H1 (cell line): ENCODE measurements around the gene NRP2. TPM values are rescaled to one million over a fixed set of nuclear protein-coding genes. Genes with fewer than 3 reads are reported as not detected.

Source experiments
- CTCF ChIA-PET: fragments of 300-600 bp; sonication (Branson Sonifier 250); formaldehyde crosslinking; loops from one replicate; lab custom pipeline; 2021; ENCODE audit not compliant: partially characterized antibody; lab: Charles Lee
- POLR2A ChIA-PET: fragments of 300-600 bp; sonication (Branson Sonifier 250); formaldehyde crosslinking; loops from one replicate; lab custom pipeline; 2021; ENCODE audit warnings: inconsistent platforms; ENCODE audit not compliant: partially characterized antibody; lab: Charles Lee
- DNase-seq, 2 experiments: peaks; one replicate each; pipeline versions ENCODE4 v3.0.0 to v3.0.0-alpha.2; 2010 to 2022; ENCODE audit warnings: low spot score in 2 of 2, low read depth in 1 of 2, mixed read lengths in 1 of 2
- FAIRE-seq: peaks from 2 replicates; lab custom pipeline; 2011; peaks lifted over from hg19 to GRCh38; lab: Jason Lieb, UNC
- H2AFZ ChIP-seq: 2 replicates; pipeline ENCODE4 v1.8.1; 2012; ENCODE audit warnings: low read length, inconsistent platforms
- H2AK5ac ChIP-seq: 2 replicates; pipeline ENCODE4 v1.6.1; 2013; ENCODE audit warnings: low read depth, low read length
- H2BK120ac ChIP-seq: replicated peaks from 2 replicates; pipeline ENCODE3; 2013; ENCODE audit warnings: low read depth, low read length, inconsistent platforms
- H2BK12ac ChIP-seq: 2 replicates; pipeline ENCODE4 v1.6.1; 2013; ENCODE audit warnings: low read depth, low read length
- H2BK15ac ChIP-seq: 2 replicates; pipeline ENCODE4 v1.6.1; 2013; ENCODE audit warnings: low read length
- H2BK20ac ChIP-seq: 2 replicates; pipeline ENCODE4 v1.6.1; 2013; ENCODE audit warnings: low read length
- H2BK5ac ChIP-seq: 2 replicates; pipeline ENCODE4 v1.6.1; 2013; ENCODE audit warnings: low read depth, low read length
- H3K14ac ChIP-seq: 2 replicates; pipeline ENCODE4 v1.6.1; 2013; ENCODE audit warnings: inconsistent platforms; ENCODE audit not compliant: insufficient read length
- H3K18ac ChIP-seq: 2 replicates; pipeline ENCODE4 v1.6.1; 2013; ENCODE audit warnings: low read length; ENCODE audit errors: extremely low read depth
- H3K23ac ChIP-seq: 2 replicates; pipeline ENCODE4 v1.6.1; 2013; ENCODE audit warnings: inconsistent platforms; ENCODE audit not compliant: insufficient read length
- H3K23me2 ChIP-seq: 2 replicates; pipeline ENCODE4 v1.6.1; 2013; ENCODE audit warnings: low read depth, low read length
- H3K27ac ChIP-seq: 2 replicates; pipeline ENCODE4 v1.6.1; 2011; ENCODE audit warnings: low read depth, low read length, inconsistent platforms
- H3K27me3 ChIP-seq, 4 experiments: replicated peaks in 1 of 4; 1 replicate in 1 of 4; 2 replicates in 3 of 4; pipeline versions ENCODE4 v1.6.1 to v1.8.1; 2011 to 2013; ENCODE audit warnings: low read length in 3 of 4, mild to moderate bottlenecking in 3 of 4, inconsistent platforms in 2 of 4, mixed read lengths in 2 of 4, moderate library complexity in 1 of 4; ENCODE audit not compliant: control insufficient read depth in 3 of 4, insufficient read depth in 3 of 4; ENCODE audit errors: extremely low read depth in 1 of 4
- H3K36me3 ChIP-seq, 4 experiments: 2 replicates each; pipeline versions ENCODE4 v1.6.1 to v1.8.1; 2011 to 2013; ENCODE audit warnings: mild to moderate bottlenecking in 4 of 4, low read length in 3 of 4, moderate library complexity in 2 of 4, control low read depth in 1 of 4, inconsistent platforms in 1 of 4; ENCODE audit not compliant: insufficient read depth in 4 of 4, control insufficient read depth in 2 of 4
- H3K4ac ChIP-seq: replicated peaks from 2 replicates; pipeline ENCODE3; 2013; ENCODE audit warnings: low read length, low read depth, mixed read lengths, inconsistent platforms; ENCODE audit not compliant: insufficient read length
- H3K4me1 ChIP-seq, 4 experiments: replicated peaks in 1 of 4; 1 replicate in 1 of 4; 2 replicates in 3 of 4; pipeline versions ENCODE4 v1.6.1 to v1.8.1; 2011 to 2013; ENCODE audit warnings: low read length in 3 of 4, inconsistent platforms in 2 of 4, mixed read lengths in 1 of 4; ENCODE audit not compliant: insufficient read depth in 4 of 4, control insufficient read depth in 3 of 4
- H3K4me2 ChIP-seq, 2 experiments: 2 replicates each; pipeline versions ENCODE4 v1.6.1 to v1.8.1; 2011 to 2013; ENCODE audit warnings: low read depth in 2 of 2, low read length in 2 of 2, control low read depth in 1 of 2, inconsistent platforms in 1 of 2, mild to moderate bottlenecking in 1 of 2; ENCODE audit not compliant: insufficient read depth in 1 of 2
- H3K4me3 ChIP-seq, 4 experiments: fragments of 200-600, 300-600 bp in 1 of 4; sonication (generic), shearing (Covaris generic), sonication (Bioruptor Twin) in 1 of 4; 2 replicates each; pipeline versions ENCODE4 v1.5.1 to v1.8.1; 2011 to 2016; ENCODE audit warnings: low read length in 4 of 4, low read depth in 3 of 4, control low read depth in 2 of 4, inconsistent platforms in 2 of 4, mild to moderate bottlenecking in 2 of 4, mixed read lengths in 1 of 4, moderate library complexity in 1 of 4; ENCODE audit not compliant: insufficient read depth in 2 of 4; ENCODE audit errors: extremely low read depth in 1 of 4
- H3K56ac ChIP-seq: replicated peaks from 2 replicates; pipeline ENCODE3; 2013; ENCODE audit warnings: low read depth, mild to moderate bottlenecking, mixed read lengths, low read length, inconsistent platforms; ENCODE audit not compliant: insufficient read length
- H3K79me1 ChIP-seq: 2 replicates; pipeline ENCODE4 v1.6.1; 2013; ENCODE audit warnings: low read depth, low read length, control low read depth
- H3K79me2 ChIP-seq, 2 experiments: 2 replicates each; pipeline versions ENCODE4 v1.6.1 to v1.8.1; 2012 to 2013; ENCODE audit warnings: low read length in 2 of 2, mild to moderate bottlenecking in 2 of 2, inconsistent platforms in 1 of 2; ENCODE audit not compliant: insufficient read depth in 2 of 2, control insufficient read depth in 1 of 2
- H3K9ac ChIP-seq, 4 experiments: replicated peaks in 1 of 4; 1 replicate in 1 of 4; 2 replicates in 3 of 4; pipeline versions ENCODE4 v1.6.1 to v1.8.1; 2011 to 2013; ENCODE audit warnings: low read depth in 3 of 4, low read length in 3 of 4, control low read depth in 2 of 4, mild to moderate bottlenecking in 2 of 4, moderate library complexity in 2 of 4, inconsistent platforms in 1 of 4; ENCODE audit errors: extremely low read depth in 1 of 4
- H3K9me3 ChIP-seq, 2 experiments: 2 replicates each; pipeline versions ENCODE4 v1.6.1 to v1.8.1; 2012 to 2013; ENCODE audit warnings: mild to moderate bottlenecking in 2 of 2, moderate library complexity in 2 of 2, control low read depth in 1 of 2, inconsistent platforms in 1 of 2, low read depth in 1 of 2, low read length in 1 of 2, mixed read lengths in 1 of 2; ENCODE audit not compliant: insufficient read depth in 2 of 2
- H4K20me1 ChIP-seq, 2 experiments: replicated peaks in 1 of 2; 2 replicates each; pipeline versions ENCODE3 to v1.8.1; 2011 to 2013; ENCODE audit warnings: inconsistent platforms in 2 of 2, low read length in 2 of 2, mild to moderate bottlenecking in 1 of 2; ENCODE audit not compliant: insufficient read depth in 2 of 2, control insufficient read depth in 1 of 2
- H4K5ac ChIP-seq: 2 replicates; pipeline ENCODE4 v1.6.1; 2013; ENCODE audit warnings: low read length, low read depth, mixed read lengths, inconsistent platforms; ENCODE audit not compliant: insufficient read length
- H4K8ac ChIP-seq: 2 replicates; pipeline ENCODE4 v1.8.0; 2013; ENCODE audit warnings: mild to moderate bottlenecking, moderate library complexity, low read length, inconsistent platforms; ENCODE audit not compliant: insufficient read depth; ENCODE audit errors: extremely low read depth
- H4K91ac ChIP-seq: replicated peaks from 2 replicates; pipeline ENCODE3; 2013; ENCODE audit warnings: low read length, mixed read lengths, inconsistent platforms; ENCODE audit not compliant: insufficient read length
- HDAC6 ChIP-seq: IDR thresholded peaks from one replicate; pipeline ENCODE4 v1.7.1; 2012; ENCODE audit warnings: low read depth, mild to moderate bottlenecking, inconsistent platforms, low read length, moderate library complexity
- KDM1A ChIP-seq: fragments of 200-600, 300-600 bp; sonication (generic); IDR thresholded peaks from 2 replicates; pipeline ENCODE4 v1.7.1; 2016; ENCODE audit warnings: mild to moderate bottlenecking, low read length, borderline replicate concordance
- KDM5A ChIP-seq: fragments of 200-600 bp; IDR thresholded peaks from 2 replicates; pipeline ENCODE4 v1.7.1; 2012; ENCODE audit warnings: mild to moderate bottlenecking, low read length, inconsistent platforms, mixed read lengths
- NRF1 ChIP-seq: IDR thresholded peaks from 2 replicates; pipeline ENCODE4 v1.6.1; 2011; ENCODE audit warnings: mild to moderate bottlenecking, low read depth, low read length, improper control_type of control experiment
- PHF8 ChIP-seq: fragments of 200-600 bp; sonication (generic); conservative IDR thresholded peaks from 2 replicates; pipeline ENCODE4 v1.7.1; 2012; ENCODE audit warnings: low read depth, mild to moderate bottlenecking, inconsistent platforms, low read length, moderate library complexity
- RBBP5 ChIP-seq: IDR thresholded peaks from 2 replicates; pipeline ENCODE4 v1.7.1; 2012; ENCODE audit warnings: low read depth, mild to moderate bottlenecking, inconsistent platforms, low read length, moderate library complexity, borderline replicate concordance
- TBP ChIP-seq: IDR thresholded peaks from 2 replicates; pipeline ENCODE4 v1.6.1; 2011; ENCODE audit warnings: low read depth, low read length, improper control_type of control experiment
- YY1 ChIP-seq: IDR thresholded peaks from 2 replicates; pipeline ENCODE4 v1.6.1; 2011; ENCODE audit warnings: low read depth, mild to moderate bottlenecking, low read length
- ZNF274 ChIP-seq: IDR thresholded peaks from 2 replicates; pipeline ENCODE4 v1.7.0; 2012; ENCODE audit warnings: low read length, borderline replicate concordance; ENCODE audit errors: extremely low read depth
- WGBS, 2 experiments: shearing (Covaris generic) in 1 of 2; methylation state at CpG; one replicate each; pipeline versions ENCODE4 v1.1.6 to v1.1.7; 2013 to 2015; ENCODE audit warnings: low lambda C conversion rate in 2 of 2, mixed read lengths in 2 of 2, inconsistent platforms in 1 of 2, low coverage in 1 of 2, missing lambda C conversion rate in 1 of 2; ENCODE audit not compliant: insufficient replicate concordance in 2 of 2, insufficient coverage in 1 of 2, insufficient read length in 1 of 2; ENCODE audit errors: extremely low coverage in 1 of 2, missing lambda C conversion rate in 1 of 2; 5-methylcytosine and 5-hydroxymethylcytosine counted together
- polyA plus RNA-seq, 7 experiments: library from polyadenylated mRNA; depleted of rRNA in 3 of 7; stranded (reverse) in 5 of 7; unstranded in 2 of 7; fragments of >200 nt in 5 of 7; fragments of 200-250 nt in 2 of 7; gene quantifications; 1 replicate in 5 of 7; 2 replicates in 1 of 7; 4 replicates in 1 of 7; pipeline versions ENCODE4 v1.2.1 to v1.2.3, GENCODE V29; 2011 to 2013; ENCODE audit warnings: missing spikeins in 2 of 7, mixed read lengths in 2 of 7
- total RNA-seq: library from RNA; stranded (reverse); fragmentation: NEBNext Ultra II Directional; extraction: Animal tissue kit (Norgen Biotek cat#: 25700); gene quantifications from 2 replicates; pipeline ENCODE4 v1.2.1, GENCODE V29; 2021

NRP2 gene
- total and polyA plus RNA-seq, 2 of the 8 experiments (the other 6 are each of a cell fraction or from before 2014, with no cell fraction given): 32.0 to 37.8 TPM

- H3K4me2 ChIP-seq: 0 out of 4 replicates have a peak overlapping the region, but pooled peaks of 1 of the 2 experiments have one; percentile 40
Observed at GRCh38 chr2:205747829-205748386, 65.6 kb downstream of the NRP2 start.

More at GRCh38 chr2:205747829-205748386, 65.6 kb downstream of the NRP2 start:
- Histone ChIP-seq H3K23ac (no peak overlapping the region), H2BK12ac (peak overlapping the region; percentile 32; the same call in 1 of the 2 replicates), H3K9me3 (no peaks in the 10 kb centered on the region), H3K18ac (no peak overlapping the region), H3K9ac (no peak overlapping the region), H3K27me3 (no peaks in the 10 kb centered on the region), H3K23me2 (no peaks in the 10 kb centered on the region)
- DNase-seq: no peak
- CTCF ChIA-PET: interaction anchor here (0.8 to 6.4 kb wide), 9 partner anchors 10 to 178 kb away, joined by 3 to 38 read pairs (median 3); no protein-coding TSS in a partner anchor
- WGBS, 2 experiments: 89% methylated on average over 11 of the region's 11 CpGs; no CpG with 5 or more reads in 1 of the 2 experiments
- TF ChIP-seq PHF8 (no peak), KDM5A (no peak), NRF1 (no peak), HDAC6 (no peak), TBP (no peak), KDM1A (no peak), YY1 (no peak), ZNF274 (no peak), RBBP5 (no peak)
- TF ChIP-seq, all 59 proteins: peak for 0
- Histone ChIP-seq H3K56ac (no peak overlapping the region), H3K4me1 (peaks cover 6 to 17% (median 9%) of the 10 kb centered on the region in 4 experiments; a peak in 6 of 7 replicates), H2AFZ (no peak overlapping the region), H4K20me1 (no peaks in the 10 kb centered on the region), H2BK120ac (peak overlapping the region; percentile 30), H3K27ac (no peak overlapping the region), H3K4me3 (no peak overlapping the region), H4K5ac (no peak overlapping the region), H2BK15ac (no peak overlapping the region), H3K14ac (no peak overlapping the region), H3K36me3 (peaks cover 0 to 25% (median 11%) of the 10 kb centered on the region in 4 experiments; a peak in 6 of 8 replicates), H4K91ac (no peak overlapping the region), H4K8ac (no peak overlapping the region), H3K79me1 (no peaks in the 10 kb centered on the region), H2AK5ac (peak overlapping the region; percentile 54; the same call in 1 of the 2 replicates), H2BK20ac (peak overlapping the region; percentile 4; the same call in 1 of the 2 replicates), H3K4ac (no peak overlapping the region), H3K79me2 (no peaks in the 10 kb centered on the region), H2BK5ac (peak overlapping the region; percentile 97; the same call in 1 of the 2 replicates)
- FAIRE-seq: no peak
- POLR2A ChIA-PET: interaction anchor here (1.2 kb wide), 1 partner anchor 15 kb away, joined by 3 read pairs; no protein-coding TSS in a partner anchor
